Right kidney (tissue), 1 donor: ENCODE measurements around the gene METRN.

Experiments
- DNase-seq: peaks from one replicate; pipeline ENCODE4 v3.0.0-alpha.2; 2016

Gene METRN

DNA sequence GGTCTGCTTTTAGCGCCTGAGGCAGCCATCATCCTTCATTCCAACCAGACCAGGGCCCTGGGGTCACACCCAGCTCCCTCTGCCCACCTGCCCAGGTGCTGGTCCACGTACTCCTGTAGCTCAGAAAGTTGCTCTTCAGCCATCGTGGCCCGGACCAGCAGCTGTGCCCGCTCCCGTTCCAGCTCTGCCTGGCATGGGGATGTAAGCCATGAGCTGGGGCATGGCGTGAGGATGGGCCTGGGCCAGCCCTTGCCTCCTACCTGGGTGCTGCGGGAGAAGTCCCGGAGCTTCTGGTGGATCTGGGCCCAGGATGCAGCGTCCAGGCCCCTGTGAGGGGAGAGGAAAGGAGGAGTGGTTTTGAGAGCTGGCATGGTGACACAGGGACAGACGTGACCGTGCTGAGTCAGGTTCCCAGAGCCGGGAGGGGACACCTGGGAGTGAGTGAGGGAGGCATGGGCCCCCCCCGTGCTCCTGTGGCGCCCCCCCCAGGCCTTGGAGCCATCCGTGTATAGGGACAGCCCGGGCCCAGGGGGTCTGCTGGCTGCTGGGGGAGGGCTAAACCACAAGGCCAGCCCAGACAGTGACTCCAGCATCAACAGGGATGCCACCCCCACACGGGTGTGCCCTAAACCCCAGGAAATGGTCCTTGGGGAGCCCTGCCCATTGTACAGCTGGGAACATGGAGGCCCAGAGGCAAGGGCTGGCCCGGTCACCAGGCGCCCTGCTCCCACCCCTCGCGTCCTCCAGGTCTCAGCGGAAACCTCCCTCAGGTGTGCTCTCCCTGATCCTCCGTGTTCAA is 8.1 kb downstream of the METRN start:
- no peak for DNase-seq

DNA sequence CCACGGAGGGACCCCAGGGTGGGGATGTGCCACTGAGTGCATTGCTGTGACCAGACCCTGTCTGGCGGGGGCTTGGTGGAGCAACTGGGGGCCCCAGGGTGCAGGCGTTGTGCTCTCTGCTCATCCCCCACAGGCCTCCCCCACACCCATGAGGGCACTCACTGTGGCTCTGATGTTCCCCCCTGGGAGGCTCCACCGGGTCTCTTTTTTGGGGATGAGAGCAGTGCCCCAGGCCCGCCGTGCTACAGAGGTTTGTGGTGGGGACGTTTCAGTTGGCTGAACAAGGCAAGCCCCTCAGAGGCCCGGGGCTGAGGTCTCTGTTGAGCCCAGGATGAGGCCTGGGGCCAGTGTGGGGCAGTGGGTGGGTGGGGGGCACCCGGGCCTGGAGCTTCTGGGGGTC is 8.8 kb downstream of the METRN start:
- no peak for DNase-seq

DNA sequence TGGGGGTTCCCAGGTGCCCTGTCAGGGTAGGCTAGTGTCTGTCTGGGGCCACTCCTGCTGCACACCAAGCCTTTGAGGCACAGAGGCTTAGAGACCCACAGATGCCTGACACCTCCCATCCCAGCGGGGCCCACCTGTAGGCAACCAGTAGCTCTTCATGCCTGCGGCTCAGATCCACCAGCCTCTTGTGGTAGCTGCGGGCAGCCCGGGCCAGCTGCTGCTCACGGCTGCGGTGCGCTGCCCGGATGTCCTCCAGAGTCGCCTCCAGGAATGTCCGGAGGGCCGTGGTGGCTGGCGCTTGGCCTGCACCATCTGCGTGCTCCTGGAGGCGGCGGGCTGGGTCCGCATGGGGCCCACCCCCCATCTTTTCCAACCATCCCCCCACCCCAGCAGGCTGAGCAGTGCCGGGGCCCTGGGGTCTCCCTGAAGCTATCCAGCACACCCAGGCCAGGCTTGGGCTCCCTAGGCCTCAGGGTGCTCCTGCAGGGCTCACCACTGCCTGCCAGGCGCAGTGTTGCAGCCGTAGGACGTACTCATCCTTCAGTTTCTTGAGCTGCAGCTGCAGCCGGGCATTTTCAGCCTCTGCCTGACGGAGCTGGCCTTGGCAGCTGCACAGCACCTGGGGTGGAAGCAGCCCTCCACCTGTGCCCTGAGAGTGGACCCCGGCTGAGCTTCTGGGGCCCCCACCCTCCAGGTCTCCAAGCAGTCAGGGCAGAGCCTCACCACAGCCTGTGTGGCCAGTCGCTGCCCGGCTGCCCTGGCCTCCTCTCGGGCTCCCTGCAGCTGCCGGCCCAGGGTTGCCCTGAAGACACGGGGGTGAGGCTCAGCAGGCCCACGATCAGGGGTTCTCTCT is 9.5 kb downstream of the METRN start:
- DNase-seq, result no peak

DNA sequence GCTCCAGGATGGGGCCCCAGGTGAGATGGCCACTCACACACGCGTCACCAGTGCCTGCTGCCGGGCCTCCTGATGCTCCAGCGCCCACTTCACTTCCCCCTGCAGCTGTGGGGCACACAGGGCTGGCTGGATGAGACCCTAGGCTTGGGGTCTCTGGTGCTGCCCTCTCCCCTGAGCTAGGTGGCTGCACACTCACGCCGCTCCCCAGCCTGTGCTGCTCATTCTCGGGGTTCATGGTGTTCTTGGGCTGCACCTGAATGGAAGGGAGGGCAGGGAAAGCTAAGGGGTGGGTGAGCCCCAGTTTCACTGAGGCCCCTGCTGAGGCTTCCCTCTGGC is 10.1 kb downstream of the METRN start:
- DNase-seq, result no peak

DNA sequence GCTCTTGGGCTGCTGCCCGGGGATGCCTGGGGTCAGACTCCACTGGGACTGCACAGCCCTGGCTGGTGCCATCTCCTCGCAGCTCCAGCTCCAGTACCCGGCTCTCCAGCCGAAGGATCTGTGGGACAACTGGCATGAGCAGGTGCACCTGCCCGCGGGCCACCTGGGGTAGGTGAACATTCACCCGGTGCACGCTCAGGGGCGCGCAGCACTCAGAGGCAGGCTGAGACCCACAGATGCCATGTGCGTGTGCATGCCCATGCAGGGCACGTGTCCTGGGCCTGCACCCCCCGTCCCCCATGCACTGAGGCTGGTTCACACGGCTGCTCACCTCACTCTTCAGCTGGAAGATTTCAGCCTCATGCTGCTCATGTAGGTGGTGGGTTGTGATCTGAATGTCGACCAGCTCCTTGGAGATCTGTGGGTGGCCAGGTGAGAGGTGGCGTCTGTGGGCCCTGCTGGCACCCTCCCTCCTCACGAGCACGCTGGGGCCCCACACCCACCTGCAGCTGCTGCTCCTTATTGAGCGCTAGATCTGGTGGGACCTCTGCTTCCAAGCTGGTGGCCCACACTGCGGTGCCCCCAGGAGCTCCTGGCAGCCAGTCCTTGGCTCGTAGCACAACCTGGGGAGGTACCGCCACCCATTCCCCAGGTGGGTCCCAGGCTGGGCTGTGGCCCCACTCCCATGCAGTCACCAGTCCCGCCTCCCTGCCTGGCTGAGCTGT is 10.7 kb downstream of the METRN start:
- no peak for DNase-seq

DNA sequence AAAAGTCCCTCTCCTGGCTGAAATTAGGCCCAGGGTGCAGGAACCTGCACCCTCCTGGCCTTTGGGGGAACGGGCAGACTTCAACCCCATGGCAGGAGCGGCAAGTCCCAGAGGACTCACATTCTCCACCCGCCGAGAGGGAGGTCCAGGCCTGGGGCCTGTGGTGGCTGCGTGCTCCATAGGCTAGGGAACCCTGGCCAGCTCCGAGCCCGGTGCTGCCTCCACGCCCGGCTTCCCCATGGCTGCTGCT is 11.2 kb downstream of the METRN start:
- DNase-seq, result no peak

DNA sequence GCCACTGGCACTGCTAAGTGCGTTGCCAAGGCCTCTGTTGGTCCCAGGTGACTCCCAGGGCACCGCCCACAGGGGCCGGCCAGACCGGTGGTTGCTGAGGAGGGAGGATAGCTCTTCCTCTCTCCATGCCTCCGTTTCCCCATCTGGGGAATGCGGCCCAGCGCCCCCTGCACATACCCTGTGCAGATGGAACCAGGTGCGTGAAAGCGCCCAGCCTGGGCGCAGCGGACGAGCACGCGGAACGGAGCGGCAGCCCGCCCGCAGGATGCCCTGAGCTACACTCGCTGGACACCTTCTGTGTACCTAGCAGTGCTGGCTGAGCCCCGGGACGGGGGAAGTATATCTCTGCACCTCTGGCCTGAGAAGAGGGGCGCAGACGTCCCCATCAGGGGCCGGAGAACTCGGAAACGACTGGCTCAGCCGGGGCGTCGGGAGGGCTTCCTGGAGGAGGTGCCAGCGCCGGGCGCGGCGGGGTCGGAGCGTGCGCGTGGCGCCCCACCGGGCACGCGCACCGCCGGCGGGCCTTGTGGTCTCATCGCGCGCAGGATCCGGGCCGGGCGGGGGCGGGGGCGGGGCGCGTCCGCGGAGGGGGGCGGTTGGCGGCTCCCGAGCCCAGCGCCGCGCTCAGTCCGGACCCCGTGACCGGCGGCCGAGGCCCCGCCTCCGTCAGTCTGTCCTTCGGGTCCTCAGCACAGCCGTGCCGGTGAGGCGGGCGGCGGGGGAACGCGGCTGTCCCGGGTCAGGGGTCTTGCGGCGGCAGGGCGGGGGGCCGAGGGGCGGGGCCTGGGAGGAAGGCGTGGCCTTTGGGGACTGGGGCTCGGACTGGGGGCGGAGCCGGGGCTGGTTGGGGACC is 11.7 kb downstream of the METRN start, which contains the start of the genes CCDC78 and HAGHL:
Gene CCDC78 (minus strand): TSS at position 6 of the 853 bp plus-strand sequence. CDS start 76 bp downstream, outside the sequence.
Gene HAGHL (plus strand): TSS at position 669 of the 853 bp plus-strand sequence. CDS start 404 bp downstream, outside the sequence.
- peak; percentile 45 for DNase-seq

DNA sequence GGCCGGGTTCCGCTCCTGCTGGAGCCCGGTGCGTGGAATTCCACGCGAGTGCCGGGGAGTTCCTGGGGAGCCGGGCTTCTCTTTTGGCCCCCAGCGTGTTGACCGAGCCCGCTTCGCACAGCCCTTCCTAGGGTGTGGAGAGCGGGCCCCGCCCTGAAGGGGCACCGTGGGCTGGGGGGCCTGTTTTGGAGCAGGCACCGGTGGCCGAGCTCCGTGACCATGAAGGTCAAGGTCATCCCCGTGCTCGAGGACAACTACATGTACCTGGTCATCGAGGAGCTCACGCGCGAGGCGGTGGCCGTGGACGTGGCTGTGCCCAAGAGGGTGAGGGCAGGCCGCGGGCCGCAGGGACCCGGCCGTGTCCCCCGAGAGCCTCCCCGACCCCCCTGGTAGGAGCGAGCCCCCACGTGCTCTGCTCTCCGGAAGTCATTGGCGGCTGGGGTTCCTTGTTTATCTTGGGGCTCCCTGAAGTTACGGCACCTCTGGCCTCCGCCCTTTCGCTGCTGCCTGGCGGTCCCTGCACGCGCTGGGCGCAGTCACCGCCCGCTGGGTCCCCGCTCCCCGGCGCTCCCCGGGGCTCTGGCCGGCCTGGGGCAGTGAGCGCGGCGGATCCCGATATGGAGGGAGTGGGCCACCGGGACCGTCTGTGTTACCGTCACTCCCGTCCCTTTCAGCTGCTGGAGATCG is 12.5 kb downstream of the METRN start:
- DNase-seq, result peak; percentile 51

DNA sequence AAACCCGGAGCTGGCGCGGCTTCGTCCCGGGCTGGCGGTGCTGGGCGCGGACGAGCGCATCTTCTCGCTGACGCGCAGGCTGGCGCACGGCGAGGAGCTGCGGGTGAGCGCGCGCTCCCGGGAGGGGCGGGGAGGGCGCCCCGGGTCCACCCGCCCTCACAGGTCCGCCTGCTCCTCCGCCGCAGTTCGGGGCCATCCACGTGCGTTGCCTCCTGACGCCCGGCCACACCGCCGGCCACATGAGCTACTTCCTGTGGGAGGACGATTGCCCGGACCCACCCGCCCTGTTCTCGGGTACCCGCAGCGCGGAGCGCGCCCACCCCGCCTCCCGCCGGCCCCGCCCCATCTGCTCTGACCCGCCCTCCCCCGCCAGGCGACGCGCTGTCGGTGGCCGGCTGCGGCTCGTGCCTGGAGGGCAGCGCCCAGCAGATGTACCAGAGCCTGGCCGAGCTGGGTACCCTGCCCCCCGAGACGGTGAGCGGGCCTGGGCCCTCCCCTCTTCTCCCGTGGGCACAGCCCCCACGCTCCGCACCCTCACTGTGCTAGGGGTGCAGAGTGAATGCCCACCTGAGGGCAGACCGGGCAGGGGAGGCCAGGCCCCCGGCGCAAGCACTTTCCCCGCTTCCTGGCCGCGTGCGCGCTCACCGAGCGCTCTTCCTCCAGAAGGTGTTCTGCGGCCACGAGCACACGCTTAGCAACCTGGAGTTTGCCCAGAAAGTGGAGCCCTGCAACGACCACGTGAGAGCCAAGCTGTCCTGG is 13.4 kb downstream of the METRN start:
- DNase-seq, result peak; percentile 65

DNA sequence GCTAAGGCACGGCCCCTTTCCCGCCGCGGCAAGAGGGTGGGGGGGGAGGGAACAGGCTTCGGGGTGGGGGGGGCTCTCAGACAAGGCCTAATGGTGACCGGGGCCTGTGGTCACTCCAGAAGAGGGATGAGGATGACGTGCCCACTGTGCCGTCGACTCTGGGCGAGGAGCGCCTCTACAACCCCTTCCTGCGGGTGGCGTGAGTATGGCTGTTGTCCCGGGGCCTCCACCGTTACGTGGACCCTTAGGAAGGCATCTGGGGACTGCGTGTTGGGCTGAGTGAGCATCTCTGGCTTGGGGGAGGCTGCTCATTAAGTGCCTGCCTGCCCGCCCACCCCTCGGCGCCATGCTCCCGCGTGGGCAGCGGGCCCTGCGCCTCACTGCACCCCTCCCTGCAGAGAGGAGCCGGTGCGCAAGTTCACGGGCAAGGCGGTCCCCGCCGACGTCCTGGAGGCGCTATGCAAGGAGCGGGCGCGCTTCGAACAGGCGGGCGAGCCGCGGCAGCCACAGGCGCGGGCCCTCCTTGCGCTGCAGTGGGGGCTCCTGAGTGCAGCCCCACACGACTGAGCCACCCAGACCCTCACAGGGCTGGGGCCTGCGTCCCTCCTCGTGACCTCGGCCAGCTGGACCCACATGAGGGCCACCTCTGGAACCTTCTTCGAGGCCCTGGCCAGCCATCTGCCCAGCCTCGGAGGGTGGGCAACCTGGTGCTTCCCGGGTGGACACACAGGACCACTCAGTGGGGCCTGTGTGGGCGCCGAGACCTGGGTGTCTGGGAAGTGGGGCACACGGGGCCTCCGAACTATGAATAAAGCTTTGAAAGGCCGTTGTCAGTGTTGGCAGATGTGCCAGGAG is 14.2 kb downstream of the METRN start:
- no peak for DNase-seq

DNA sequence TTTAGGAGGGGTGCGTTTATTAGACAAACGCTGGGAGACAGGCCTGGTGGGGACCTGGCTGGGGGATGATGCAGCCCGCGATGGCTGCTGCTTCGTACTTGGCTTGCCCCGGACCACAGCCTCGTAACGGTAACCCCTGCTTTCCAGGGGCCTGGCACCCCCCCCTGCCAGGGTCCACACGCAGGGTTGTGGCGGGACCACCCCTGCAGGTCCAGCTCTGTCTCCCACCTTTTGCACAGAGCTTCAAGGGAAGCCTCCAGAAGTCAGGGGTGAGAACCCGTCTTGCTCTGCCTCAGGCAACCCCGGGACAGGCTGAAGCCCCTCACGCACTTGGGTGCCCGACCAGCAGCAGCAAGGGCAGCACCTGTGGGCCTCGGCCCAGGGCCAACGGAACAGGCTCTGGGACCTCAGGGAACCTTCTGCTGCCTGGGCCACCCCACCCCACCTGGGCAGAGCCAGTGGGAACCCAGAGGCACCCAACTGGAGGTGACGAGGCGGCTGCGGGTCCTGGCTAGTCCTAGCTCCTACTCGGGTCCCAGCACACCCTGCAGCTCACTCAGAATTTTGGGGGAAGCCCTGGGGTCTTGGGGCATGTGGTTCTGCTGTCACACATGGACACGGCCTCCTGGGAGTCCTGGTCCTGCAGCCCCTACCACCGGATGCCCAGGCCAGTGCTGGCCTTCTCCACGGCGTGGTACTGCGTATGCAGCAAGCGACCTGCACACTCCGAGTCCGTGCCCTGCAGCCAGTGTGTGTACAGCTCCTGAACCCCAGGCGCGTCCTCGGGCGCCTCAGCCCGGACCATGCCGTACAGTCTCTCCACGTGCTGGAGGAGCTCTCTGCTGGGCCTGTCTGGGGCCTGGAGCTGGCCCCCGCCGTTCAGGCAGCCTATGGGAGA is 15.1 kb downstream of the METRN start:
- no peak for DNase-seq

DNA sequence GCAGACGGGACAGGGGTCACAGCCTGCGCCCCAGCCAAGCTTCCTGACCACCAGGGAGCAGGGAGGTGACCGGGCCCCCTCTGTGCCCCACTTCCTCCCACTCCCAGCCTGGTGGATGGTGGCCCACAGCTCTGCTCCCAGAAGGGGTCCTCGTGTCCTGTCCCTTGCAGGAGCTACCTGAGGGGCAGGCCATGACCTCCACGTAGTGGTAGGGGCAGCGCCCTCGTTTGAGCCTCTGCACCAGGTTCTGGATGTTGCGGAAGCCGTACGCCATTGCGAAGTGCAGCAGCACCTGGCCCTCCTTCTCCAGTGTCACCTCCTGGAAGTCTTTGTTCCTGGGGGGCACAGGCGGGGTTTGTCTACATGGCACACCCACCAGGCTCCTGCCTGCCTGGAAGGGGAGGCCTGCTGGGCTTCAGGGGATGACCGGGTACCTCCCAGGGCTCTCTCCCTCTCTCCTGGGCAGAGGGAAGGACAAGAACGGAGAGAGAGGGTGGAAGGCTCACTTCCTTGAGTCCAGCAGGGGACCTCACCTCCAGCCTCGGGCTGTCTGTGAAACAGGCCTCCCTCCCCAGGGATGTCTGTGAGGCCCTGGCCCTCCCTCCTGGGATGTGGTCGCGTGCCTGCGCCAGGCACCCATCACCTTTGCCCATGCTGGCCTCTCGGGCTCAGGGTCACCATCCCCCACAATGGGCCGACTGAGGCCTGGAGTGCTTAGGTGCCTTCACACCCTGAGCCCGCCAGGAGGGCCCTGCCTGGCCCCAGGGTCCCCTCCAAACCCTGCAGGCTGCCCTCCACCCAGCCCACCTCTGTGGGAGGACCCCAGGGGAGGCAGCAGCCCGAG is 16.0 kb downstream of the METRN start:
- no peak for DNase-seq

DNA sequence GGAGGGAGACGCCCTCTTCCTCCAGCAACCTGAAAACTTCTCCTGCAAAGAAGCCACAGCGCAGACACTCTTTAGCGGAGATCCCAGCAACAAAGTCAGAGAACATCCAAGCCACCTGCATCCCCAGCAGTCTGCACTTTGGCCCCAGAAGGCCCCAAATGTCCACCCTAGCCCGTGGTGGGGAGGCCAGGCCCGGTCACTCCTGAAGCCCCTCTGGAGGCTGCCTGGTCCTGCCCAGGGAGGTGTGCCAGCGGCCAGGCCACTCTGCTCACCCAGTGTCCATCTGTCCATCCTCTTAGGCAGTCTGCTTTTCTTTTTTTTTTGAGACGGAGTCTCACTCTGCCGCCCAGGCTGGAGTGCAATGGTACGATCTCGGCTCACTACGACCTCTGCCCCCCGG is 17.4 kb downstream of the METRN start:
- DNase-seq, result no peak

DNA sequence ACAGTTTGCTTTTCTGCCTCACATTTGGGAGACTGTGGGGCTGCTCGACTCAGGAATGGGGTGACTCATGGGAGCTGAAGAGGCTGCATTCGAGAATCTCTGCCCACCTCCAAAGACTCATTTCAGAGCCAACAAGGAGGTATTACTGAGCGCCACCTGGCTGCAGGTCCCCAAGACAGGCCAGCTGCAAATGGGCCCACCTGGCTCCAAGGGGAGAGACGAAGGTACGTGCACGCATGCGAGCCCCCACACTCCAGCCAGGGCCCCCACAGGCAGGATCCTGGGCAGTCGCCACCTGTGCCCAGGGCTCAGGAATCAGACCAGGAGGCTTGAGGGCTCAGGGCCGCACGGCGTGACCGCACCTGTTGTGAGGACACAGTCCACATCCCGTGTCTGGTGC is 18.0 kb downstream of the METRN start:
- no peak for DNase-seq

DNA sequence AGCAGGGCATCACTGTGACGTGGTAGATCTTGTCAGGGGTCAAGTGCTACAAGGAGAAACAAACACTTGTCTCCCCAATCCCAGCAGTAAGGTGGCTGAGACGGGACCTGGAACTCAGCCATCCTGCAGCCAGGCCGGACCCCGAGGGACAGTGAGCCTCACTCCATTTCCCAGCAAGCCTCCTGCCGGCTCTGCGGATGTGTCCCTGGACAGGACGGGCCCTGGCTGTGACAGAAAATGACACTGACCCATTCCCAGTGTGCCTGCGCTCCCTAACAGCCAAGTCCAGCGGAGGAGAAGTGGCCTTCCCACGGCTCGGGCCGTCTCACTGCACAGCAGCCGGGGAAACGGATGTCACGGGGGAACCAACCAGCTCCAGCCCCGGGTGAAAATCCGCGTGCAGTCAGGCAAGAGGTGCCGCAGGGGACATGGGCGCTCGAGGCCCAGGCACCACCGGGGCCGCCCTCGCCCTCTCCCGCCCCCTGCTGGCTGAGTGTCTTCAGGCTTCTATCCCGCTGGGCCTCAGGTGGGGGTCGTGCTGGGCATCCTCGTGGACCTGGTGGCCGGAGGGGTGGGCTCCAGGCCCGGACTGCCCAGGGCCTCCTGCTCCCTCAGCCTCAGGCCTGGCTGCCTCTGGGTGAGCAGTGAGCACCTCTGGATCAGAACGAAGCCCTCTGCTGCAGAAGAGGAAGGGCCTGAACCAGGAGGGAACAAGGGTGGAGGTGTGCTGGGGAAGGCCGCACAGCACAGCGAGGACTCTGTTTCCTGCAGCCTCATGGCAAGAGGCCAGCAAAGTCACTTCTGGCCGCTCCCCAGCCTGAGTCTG is 18.7 kb downstream of the METRN start:
- DNase-seq, result no peak

DNA sequence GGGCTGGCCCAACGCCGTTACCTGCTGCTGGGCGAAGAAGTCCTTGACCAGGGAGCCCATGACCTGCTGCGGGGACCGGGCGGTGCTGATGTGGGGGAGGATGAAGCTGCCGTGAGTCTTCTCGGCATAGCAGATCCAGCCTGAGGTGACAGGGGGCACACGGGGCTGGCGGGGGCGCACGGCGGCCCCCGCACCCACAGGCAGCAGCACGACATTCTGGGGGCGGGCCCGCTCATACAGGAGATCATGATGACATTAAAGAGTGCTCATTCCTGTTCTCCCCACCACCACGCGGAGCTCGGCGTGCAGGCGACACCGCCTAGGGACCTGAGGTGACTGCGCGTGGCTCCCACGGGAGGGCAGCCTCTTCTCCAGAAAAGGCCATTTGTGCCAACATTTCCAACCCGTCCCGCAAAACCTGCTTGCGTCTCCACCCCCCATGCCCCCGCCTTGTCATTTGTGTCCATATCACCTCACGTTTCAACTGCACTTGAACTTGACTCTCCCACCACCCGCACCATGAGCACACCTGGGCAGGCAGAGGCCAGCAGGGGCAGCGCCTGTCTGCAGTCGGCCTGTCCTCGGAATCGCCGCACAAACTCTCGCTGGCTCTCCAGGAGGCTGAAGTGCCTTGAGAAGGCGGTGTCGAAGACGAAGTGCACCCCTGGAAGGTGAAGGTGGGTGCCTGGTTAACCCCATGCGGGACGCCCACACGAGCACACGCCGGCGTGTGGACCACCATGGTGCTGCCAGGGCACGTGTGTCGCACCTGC is 19.5 kb downstream of the METRN start:
- no peak for DNase-seq
